CD4-positive, alpha-beta T cell treated with Interleukin-6 for 4 hours (primary cell): ENCODE results near the gene SNX32.

Source experiments
- DNase-seq: peaks from one replicate; pipeline ENCODE4 v3.0.0-alpha.2; 2020; ENCODE audit warnings: mixed read lengths

Gene SNX32

GRCh38 chr11:65857853-65858680, 24.3 kb downstream of the SNX32 start, which contains the start of gene CFL1:
TSS of gene CFL1 (minus strand) at chr11:65858180. CDS start at chr11:65858099, 81 bp downstream.
- DNase-seq, result peak; percentile 98

GRCh38 chr11:65858681-65859087, 24.9 kb downstream of the SNX32 start:
- DNase-seq, result no peak

- peak; percentile 99 for DNase-seq
These were observed 25.5 kb downstream of the SNX32 start for GRCh38 chr11:65859095-65859811.

- DNase-seq, result no peak
These were observed 26.1 kb downstream of the SNX32 start for GRCh38 chr11:65859812-65860277.

- DNase-seq, result peak; percentile 97
These were observed 26.8 kb downstream of the SNX32 start, which contains the start of gene MUS81 for GRCh38 chr11:65860278-65861164. TSS of gene MUS81 (plus strand) at chr11:65860433. CDS start at chr11:65860754, 321 bp downstream.

GRCh38 chr11:65861165-65861505, 27.4 kb downstream of the SNX32 start:
- DNase-seq, result no peak

- no peak for DNase-seq
These were observed 27.9 kb downstream of the SNX32 start for GRCh38 chr11:65861533-65862183.

- DNase-seq, result no peak
These were observed 28.5 kb downstream of the SNX32 start for GRCh38 chr11:65862191-65862735.

GRCh38 chr11:65862941-65863888, 29.5 kb downstream of the SNX32 start:
- no peak for DNase-seq

- no peak for DNase-seq
These were observed 30.3 kb downstream of the SNX32 start for GRCh38 chr11:65863889-65864705.

- no peak for DNase-seq
These were observed 31.1 kb downstream of the SNX32 start for GRCh38 chr11:65864706-65865471.

- DNase-seq, result no peak
These were observed 31.9 kb downstream of the SNX32 start for GRCh38 chr11:65865550-65866172.

- no peak for DNase-seq
These were observed 32.9 kb downstream of the SNX32 start for GRCh38 chr11:65866509-65867283.

GRCh38 chr11:65867284-65868071, 33.7 kb downstream of the SNX32 start:
- peak; percentile 35 for DNase-seq

GRCh38 chr11:65868076-65868667, 34.4 kb downstream of the SNX32 start:
- peak; percentile 33 for DNase-seq

GRCh38 chr11:65868907-65869306, 35.1 kb downstream of the SNX32 start:
- DNase-seq, result no peak
